Fibroblast of villous mesenchyme (primary cell): ENCODE measurements around the gene ARAP1. TPM values are rescaled to one million over a fixed set of nuclear protein-coding genes. Genes with fewer than 3 reads are reported as not detected.

Experiments
- DNase-seq: peaks from one replicate; pipeline ENCODE4 v3.0.0-alpha.2; 2010; ENCODE audit warnings: low read depth
- H3K4me3 ChIP-seq: 2 replicates; pipeline ENCODE4 v1.5.1; 2011; ENCODE audit warnings: low read depth, mild to moderate bottlenecking, low read length
- total RNA-seq: library from RNA; depleted of rRNA; stranded (reverse); fragments of >200 nt; gene quantifications from 2 replicates; pipeline ENCODE4 v1.2.3, GENCODE V29; 2012
- TF ChIP-seq, protein P1 (sequence below): IDR thresholded peaks from 2 replicates; pipeline ENCODE4 v1.5.1; 2012; ENCODE audit warnings: low read depth, mild to moderate bottlenecking, low read length; ENCODE audit not compliant: insufficient read depth

ARAP1 gene
- total RNA-seq, 1 donor: 73.0 TPM

DNA sequence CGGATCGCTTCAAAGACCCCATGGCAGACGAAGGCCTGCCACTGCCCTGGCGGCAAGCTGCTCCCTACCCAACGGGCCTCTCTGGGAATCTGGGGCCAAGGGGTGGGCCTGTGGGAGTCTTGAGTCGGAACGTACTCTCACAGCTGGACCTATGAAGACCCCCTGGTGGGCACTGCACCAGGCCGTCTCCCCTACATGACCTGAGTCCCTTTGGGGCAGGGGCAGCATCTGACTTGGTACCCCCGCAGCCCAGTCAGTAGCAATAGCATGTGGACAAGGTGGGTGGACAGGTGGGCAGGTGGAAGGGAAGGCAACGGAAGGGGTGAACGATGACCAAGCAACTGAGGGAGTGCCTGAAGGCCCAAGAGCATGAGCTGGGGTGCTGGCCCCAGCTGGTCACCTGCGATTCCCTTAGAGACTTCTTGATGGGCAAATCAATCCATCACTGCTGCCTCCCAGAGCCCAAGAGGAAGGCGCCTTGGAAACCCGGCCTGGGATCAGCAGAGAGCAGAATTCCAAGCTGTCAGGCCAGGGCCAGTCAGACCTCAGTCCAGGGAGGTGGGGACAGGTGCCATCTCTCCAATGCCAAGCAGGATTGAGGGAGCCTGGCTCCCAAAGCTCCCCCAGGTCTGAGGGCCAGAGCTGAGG, 35.3 kb downstream of the ARAP1 start:
- no peak overlapping the region for H3K4me3 ChIP-seq
- no peak for DNase-seq
- TF ChIP-seq, protein P1, sequence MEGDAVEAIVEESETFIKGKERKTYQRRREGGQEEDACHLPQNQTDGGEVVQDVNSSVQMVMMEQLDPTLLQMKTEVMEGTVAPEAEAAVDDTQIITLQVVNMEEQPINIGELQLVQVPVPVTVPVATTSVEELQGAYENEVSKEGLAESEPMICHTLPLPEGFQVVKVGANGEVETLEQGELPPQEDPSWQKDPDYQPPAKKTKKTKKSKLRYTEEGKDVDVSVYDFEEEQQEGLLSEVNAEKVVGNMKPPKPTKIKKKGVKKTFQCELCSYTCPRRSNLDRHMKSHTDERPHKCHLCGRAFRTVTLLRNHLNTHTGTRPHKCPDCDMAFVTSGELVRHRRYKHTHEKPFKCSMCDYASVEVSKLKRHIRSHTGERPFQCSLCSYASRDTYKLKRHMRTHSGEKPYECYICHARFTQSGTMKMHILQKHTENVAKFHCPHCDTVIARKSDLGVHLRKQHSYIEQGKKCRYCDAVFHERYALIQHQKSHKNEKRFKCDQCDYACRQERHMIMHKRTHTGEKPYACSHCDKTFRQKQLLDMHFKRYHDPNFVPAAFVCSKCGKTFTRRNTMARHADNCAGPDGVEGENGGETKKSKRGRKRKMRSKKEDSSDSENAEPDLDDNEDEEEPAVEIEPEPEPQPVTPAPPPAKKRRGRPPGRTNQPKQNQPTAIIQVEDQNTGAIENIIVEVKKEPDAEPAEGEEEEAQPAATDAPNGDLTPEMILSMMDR: no peak

DNA sequence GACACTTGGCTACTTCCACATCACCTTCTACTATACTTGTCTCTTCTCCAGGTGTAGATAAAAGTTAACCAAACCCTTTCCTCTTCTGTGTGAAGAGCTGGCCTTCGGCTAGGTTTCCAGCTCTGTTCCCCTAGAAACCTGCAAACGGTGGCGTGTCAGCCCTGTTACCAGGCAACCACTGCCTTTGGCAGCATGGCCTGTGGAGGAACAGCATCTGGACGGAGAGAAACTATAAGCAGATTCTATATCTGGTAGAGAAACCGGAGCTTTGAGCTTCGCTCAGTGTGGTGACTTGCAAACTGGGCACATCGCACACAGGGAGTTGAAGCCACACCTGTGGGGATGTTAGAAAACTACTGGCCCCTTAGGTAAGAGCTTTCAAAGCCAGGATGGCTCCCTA, 35.9 kb downstream of the ARAP1 start:
- no peak for DNase-seq
- TF ChIP-seq, protein P1: no peak
- H3K4me3 ChIP-seq: no peak overlapping the region

DNA sequence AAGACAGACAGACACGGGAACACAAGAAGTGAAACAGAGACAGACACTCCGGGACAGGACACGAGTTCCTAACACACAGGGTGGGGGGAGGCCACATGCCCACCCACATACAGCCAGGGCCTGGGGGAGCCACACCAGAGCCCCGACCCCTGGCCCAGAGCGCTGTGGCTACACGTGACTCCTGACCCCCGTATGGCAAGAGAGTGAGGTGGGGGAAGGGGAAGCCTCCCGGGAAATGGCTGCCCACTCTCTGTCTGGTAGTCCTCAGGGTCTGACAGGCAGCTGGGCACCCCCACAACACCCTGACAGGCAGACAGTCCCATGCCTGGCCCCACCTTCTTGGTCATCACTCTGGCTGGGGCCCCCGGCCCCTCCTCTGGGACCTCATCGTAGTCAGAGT, 39.4 kb downstream of the ARAP1 start:
- no peak for DNase-seq
- TF ChIP-seq, protein P1: no peak
- peak overlapping the region; percentile 10 for H3K4me3 ChIP-seq

- H3K4me3 ChIP-seq: peak overlapping the region; percentile 10
- DNase-seq: peak; percentile 51
- TF ChIP-seq, protein P1: no peak
These were observed 39.9 kb downstream of the ARAP1 start for GRCh38 chr11:72712168-72712751.

DNA sequence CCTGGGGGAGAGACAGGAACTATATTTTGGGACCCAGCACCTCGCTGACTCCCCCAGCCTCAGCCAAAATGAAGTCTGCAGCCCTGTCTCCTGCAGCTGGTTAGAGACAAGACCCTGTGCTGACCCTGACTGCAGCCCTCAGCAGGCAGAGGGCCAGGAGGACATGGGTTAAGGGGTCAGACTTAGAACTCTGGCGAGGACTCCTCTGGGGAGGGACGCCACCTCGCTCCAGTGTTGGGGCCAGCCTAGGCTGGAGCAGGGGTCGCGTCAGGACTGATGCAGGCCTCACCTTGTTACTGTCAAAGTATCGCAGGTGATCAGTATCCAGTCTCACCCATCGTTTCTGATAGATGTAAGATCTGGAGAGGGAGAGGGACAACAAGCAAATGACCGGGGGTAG, 41.1 kb downstream of the ARAP1 start:
- TF ChIP-seq, protein P1: no peak
- DNase-seq: no peak

GRCh38 chr11:72710278-72710677, 41.9 kb downstream of the ARAP1 start:
- TF ChIP-seq, protein P1: no peak

More for the DNA sequence above, 41.1 kb downstream of the ARAP1 start:
- no peak overlapping the region for H3K4me3 ChIP-seq

More at GRCh38 chr11:72710278-72710677, 41.9 kb downstream of the ARAP1 start:
- no peak for DNase-seq
- H3K4me3 ChIP-seq: no peak overlapping the region
